Neuron (in vitro differentiated cells): ENCODE results near the gene PAIP2.

Source experiments
- H2AFZ ChIP-seq: one replicate; pipeline ENCODE4 v1.6.1; 2013; ENCODE audit warnings: low read depth, mild to moderate bottlenecking, inconsistent platforms, low read length, moderate library complexity
- H3K27me3 ChIP-seq: one replicate; pipeline ENCODE4 v1.6.1; 2013; ENCODE audit warnings: low read length; ENCODE audit not compliant: insufficient read depth
- H3K36me3 ChIP-seq: one replicate; pipeline ENCODE4 v1.6.1; 2013; ENCODE audit warnings: low read length; ENCODE audit not compliant: insufficient read depth
- H3K4me1 ChIP-seq: one replicate; pipeline ENCODE4 v1.6.1; 2013; ENCODE audit warnings: low read length; ENCODE audit not compliant: insufficient read depth
- H3K4me3 ChIP-seq: 2 replicates; pipeline ENCODE4 v1.5.1; 2013; ENCODE audit warnings: mild to moderate bottlenecking, low read length, moderate library complexity
- H3K9me3 ChIP-seq: one replicate; pipeline ENCODE4 v1.6.1; 2013; ENCODE audit warnings: low read length

Gene PAIP2

DNA sequence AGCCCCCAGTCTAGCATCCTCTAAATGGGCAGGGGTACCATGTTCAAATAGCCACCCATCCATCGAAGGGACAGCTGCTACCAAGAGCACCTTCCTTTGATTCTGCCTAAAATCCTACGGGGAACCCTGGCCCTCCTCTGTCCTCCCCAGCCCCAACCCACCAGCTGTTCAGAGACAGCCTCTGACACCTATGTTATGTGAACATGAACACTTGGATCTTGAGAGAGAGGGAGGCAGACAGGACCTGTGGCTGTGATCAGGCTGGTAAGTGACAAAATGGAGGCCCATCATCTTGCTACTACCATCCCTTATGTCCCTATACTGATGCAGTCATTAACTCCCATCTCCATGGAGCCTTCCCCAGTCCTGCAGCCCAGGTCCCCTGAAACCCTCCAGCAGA, 33.3 kb downstream of the PAIP2 start:
- no peak overlapping the region for H3K4me3 ChIP-seq
- no peaks in the 10 kb centered on the region for H3K27me3 ChIP-seq
- no peaks in the 10 kb centered on the region for H3K9me3 ChIP-seq
- H2AFZ ChIP-seq, result no peak overlapping the region
- H3K36me3 ChIP-seq, result peaks cover 33% of the 10 kb centered on the region
- H3K4me1 ChIP-seq, result no peaks in the 10 kb centered on the region

DNA sequence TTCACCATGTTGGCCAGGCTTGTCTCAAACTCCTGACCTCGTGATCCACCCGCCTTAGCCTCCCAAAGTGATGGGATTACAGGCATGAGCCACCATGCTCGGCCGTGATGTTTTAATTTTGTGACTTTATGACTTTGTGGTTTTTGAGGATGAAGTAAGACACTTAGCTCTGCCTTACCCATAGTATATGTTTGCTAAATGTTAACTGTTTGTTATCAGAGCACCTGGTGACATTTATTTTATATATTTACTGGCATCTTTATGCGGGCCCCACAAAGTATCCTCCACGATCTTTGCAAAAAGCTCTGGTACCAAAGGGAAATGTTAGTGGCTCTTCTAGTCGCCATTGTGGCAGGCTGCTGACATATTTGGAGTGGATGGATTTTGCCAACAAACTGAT, 34.7 kb downstream of the PAIP2 start:
- H3K27me3 ChIP-seq, result no peaks in the 10 kb centered on the region
- no peaks in the 10 kb centered on the region for H3K9me3 ChIP-seq
- H2AFZ ChIP-seq, result no peak overlapping the region
- peaks cover 22% of the 10 kb centered on the region for H3K36me3 ChIP-seq
- no peak overlapping the region for H3K4me3 ChIP-seq
- H3K4me1 ChIP-seq, result no peaks in the 10 kb centered on the region

DNA sequence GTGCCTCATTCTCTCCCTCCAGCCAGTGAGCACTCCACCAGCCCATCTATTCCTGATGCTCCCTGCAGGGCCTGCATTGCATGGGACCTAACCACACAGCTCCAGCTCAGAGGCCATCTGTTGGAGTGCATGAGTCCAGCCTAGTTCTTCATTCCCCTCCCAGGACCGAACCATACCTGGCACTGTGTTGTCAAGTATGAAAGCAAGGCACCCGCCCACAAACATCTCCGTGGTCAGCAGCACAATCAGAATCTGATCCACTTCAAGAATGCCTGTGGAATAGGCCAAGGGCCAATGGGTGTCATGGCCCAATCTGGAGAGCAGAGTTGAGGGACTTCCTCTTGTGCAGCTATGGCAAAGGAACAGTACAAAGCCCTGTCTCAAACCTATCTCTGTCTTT, 35.6 kb downstream of the PAIP2 start:
- no peak overlapping the region for H2AFZ ChIP-seq
- no peak overlapping the region for H3K4me3 ChIP-seq
- no peaks in the 10 kb centered on the region for H3K9me3 ChIP-seq
- H3K4me1 ChIP-seq, result no peaks in the 10 kb centered on the region
- peaks cover 13% of the 10 kb centered on the region for H3K36me3 ChIP-seq
- no peaks in the 10 kb centered on the region for H3K27me3 ChIP-seq

DNA sequence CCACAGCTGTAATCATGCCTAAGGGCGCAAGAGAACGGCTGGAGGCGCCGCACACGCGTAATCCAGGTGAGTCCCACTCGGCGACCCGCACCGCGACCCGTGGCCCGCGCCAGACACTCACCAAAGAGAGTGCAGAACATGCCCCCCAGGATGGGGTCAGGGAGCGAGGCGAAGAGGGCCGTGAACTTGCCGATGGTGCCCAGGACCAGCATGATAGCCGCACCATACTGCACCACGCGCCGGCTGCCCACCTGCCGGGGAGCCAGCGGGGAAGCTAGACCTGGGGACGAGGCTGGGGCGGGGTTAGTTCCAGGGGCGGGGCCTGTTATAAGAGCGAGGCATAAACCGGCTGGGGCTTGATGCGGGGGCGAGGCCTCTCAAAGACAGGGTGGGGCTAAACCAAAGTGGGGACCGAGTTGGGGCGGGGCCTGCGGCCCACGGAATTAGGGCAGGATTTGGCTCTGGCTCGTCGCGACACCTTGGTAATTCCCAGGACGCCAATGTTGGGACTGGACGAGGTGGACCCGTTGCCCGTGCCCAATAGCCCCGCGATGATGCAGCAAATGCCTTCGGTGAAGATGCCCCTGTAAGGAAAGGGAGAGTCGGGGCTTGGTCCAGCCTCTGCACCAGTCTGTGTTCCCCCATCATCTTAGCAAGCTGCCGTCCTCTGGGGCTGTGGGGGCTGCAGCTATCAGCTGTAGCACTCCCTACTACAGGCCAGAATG, 36.6 kb downstream of the PAIP2 start:
- H3K4me1 ChIP-seq, result no peaks in the 10 kb centered on the region
- H3K4me3 ChIP-seq, result no peak overlapping the region
- H3K36me3 ChIP-seq, result peaks cover 13% of the 10 kb centered on the region
- no peaks in the 10 kb centered on the region for H3K27me3 ChIP-seq
- no peaks in the 10 kb centered on the region for H3K9me3 ChIP-seq
- no peak overlapping the region for H2AFZ ChIP-seq

DNA sequence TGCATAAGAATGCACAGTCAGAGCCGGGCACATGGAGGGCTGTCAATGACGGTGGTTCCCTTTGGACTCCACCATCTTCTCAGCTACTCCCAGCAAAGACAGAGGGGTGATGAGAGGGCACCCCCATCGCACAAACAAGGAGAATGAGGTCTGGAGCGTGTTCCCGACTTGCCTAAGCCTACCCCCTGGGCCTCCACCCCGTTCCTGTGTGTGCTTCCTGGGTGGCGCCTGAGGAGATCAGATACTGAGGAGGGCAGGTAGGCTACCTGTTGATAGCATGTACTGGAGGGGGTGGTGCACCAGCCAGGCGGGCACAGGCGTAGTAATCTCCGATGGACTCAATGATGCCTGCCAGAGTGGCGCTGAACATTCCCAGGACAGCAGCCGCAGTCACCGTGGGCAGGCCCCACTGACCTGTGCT, 37.3 kb downstream of the PAIP2 start:
- peaks cover under 1% of the 10 kb centered on the region for H3K27me3 ChIP-seq
- peaks cover 9% of the 10 kb centered on the region for H3K36me3 ChIP-seq
- H3K4me1 ChIP-seq, result no peaks in the 10 kb centered on the region
- H2AFZ ChIP-seq, result no peak overlapping the region
- H3K4me3 ChIP-seq, result no peak overlapping the region
- H3K9me3 ChIP-seq, result no peaks in the 10 kb centered on the region

DNA sequence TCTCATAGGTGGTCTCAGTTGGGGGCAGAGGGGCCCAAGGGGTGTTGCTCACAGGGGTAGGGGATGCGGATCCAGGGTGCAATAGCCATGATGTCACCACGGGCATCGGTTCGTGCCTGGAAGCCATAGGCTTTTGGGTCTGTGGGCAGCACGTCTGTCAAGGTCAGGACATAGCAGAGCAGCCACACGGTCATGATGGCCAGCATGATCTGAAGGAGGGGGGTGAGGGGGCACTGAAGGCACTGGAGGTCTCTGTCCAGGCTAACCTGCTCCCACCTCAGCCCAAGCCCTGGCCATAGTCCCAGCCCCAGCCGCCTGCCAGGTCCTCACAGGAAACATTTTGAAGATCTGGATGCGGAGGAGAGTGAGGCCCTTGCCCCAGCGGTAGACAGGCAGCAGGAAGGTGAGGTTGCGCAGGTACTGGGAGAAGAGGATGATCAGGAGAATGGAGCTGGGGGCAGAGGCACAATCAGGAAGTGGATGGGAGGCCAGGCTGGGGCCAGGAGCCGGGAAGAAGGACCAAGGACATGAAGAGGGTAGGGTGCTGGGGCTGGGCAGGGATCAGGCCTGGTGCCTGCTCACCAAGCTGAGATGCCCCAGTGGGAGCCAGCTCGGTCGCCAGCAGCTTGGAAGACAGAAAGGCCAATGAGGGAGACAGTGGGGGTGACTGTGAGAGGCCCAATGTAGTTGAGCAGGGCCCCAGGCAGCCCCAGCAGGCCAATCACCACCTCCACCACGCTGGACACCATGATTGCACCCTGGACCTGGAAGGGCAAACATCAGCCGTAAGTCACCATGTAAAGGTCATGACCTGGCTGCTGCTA, 38.2 kb downstream of the PAIP2 start:
- H2AFZ ChIP-seq, result no peak overlapping the region
- H3K4me3 ChIP-seq, result no peak overlapping the region
- peaks cover 3% of the 10 kb centered on the region for H3K27me3 ChIP-seq
- peaks cover 3% of the 10 kb centered on the region for H3K36me3 ChIP-seq
- no peaks in the 10 kb centered on the region for H3K4me1 ChIP-seq
- no peaks in the 10 kb centered on the region for H3K9me3 ChIP-seq

DNA sequence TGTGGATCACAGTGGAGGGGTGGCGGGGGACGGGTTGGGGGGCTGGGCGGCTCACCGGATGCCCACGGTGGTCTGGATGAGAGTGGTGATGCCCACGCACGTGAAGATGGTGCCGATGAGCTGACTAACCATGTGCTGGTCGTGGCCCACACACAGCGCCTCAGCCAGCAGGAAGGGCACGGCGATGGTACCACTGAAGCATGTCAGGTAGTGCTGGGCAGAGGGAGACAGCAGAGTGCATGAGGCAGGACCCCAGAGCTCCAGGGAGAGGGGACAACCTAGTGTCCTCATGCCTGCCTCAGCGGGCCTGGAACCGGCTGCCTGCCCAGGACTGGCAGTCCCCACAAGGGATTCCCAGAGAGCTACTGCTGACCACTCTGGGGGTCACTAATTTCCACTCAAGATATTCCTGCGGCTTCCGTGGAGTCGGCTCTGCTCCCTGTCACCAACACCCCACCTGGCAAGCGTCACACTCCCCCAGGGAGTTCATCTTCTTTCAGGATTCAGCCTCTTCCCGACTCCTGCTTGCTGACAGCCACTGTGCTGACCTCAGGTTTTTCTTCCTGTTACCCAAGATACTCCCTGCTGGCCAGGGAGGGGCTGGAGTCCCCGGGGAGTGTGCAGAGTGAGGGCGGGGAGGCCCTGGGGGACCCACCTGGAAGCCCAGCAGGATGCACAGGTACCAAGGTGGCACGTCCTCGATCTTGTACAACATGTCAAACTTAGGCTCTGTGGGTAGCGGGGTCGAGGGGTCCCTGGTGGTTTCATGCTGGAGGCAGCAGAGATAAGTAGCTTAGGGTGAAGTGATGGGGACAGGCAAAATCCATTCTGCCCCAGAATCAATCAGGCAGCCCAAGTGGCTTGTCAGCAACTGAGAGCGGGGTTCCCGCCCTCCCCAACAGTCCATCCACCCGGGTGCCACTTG, 40.4 kb downstream of the PAIP2 start:
- H3K4me3 ChIP-seq, result no peak overlapping the region
- no peak overlapping the region for H2AFZ ChIP-seq
- H3K36me3 ChIP-seq, result no peaks in the 10 kb centered on the region
- peaks cover 10% of the 10 kb centered on the region for H3K27me3 ChIP-seq
- H3K4me1 ChIP-seq, result no peaks in the 10 kb centered on the region
- H3K9me3 ChIP-seq, result no peaks in the 10 kb centered on the region

DNA sequence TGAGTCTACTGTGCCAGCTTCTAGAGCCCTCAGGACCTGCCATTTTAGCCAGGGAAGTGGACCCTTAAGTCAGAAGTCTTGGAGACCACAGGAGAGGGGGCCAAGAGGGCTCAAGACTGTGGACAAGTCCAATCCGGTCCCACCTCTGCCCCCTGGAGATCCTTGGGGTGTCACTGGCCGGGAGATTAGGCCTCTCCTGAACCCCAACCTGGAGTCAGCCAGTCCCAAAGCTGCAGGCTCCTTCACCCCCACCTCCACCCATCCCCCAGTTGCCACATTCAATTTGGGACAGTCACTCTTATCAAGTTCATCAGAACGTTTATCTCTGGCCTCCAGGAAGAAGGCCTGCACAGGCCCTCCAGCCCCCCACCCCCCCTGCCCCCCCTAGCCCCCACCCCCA, 41.2 kb downstream of the PAIP2 start:
- no peaks in the 10 kb centered on the region for H3K36me3 ChIP-seq
- no peak overlapping the region for H3K4me3 ChIP-seq
- peaks cover 10% of the 10 kb centered on the region for H3K27me3 ChIP-seq
- no peaks in the 10 kb centered on the region for H3K9me3 ChIP-seq
- no peak overlapping the region for H2AFZ ChIP-seq
- no peaks in the 10 kb centered on the region for H3K4me1 ChIP-seq

DNA sequence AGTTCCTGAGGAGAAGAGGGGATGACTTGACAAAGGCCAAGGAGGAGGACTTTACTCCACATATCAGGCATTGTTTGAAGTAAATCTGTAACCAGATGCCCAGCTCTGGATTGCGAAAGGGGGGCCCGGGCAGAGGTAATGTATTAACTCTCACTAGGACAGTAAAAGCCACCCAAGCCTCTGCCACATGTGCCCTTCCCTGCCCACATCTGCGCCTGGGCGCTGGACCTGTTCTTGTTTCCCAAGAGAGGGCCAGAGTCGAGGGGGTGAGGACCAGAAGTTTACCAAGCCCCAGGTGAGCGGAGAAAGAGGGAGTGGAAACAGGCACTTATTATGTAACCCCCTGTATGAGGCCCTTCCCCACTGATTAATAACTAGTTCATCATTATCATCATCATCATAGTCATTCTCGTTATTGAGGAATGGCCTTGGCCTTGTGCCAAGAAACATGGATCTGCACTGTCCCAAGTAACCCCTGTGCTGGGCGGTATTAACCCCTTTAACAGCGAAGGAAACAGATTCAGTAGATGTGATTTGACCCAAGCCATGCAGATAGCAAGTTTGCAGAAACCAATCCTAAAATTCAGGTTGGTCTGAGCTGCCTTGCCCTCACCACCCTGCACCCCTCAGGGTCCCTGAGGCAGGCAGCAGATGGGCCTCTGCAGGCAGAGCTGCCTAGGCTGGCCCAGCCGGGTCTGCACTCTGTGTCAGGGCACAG, 41.8 kb downstream of the PAIP2 start, which contains the start of gene SLC23A1:
Gene SLC23A1, minus strand, starts transcription at position 23 of the 718 bp plus-strand sequence. CDS start 44 bp downstream, outside the sequence.
- peaks cover 10% of the 10 kb centered on the region for H3K27me3 ChIP-seq
- H2AFZ ChIP-seq, result no peak within 1 kb of the TSS
- H3K4me3 ChIP-seq, result no peak within 1 kb of the TSS
- no peaks in the 10 kb centered on the region for H3K4me1 ChIP-seq
- H3K36me3 ChIP-seq, result no peaks in the 10 kb centered on the region
- no peaks in the 10 kb centered on the region for H3K9me3 ChIP-seq

DNA sequence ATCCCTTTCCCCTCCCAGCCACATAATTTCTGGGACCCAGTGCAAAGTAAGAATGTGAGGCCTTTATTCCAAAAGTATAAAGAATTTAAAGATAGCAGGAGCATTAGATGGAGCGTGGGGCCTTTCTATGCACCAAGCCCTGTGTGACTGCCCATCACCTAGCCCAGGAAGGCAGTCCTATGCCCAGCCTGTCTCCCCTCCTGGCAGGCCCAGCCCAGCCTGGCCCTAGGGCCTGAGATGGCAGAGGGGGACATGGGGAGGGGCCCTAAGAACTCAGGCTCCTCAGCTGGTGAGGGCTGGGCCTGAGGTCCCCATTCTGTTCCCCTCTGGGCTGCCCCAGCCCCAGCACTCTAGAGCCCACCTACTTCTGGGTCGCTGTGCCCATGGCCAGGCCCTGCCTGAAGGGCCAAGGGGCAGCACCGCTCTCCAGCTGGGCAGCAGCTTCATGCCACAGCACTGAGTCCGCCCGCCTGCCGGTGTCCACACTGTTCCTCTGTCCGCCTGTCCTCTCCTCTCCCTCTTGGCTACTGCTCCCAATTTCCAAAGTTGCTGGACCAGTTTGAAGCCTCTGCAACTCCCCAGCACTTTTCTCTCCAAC, 42.4 kb downstream of the PAIP2 start:
- Histone ChIP-seq H2AFZ (no peak overlapping the region), H3K27me3 (peaks cover 10% of the 10 kb centered on the region), H3K4me3 (no peak overlapping the region), H3K9me3 (no peaks in the 10 kb centered on the region), H3K4me1 (no peaks in the 10 kb centered on the region), H3K36me3 (no peaks in the 10 kb centered on the region)

DNA sequence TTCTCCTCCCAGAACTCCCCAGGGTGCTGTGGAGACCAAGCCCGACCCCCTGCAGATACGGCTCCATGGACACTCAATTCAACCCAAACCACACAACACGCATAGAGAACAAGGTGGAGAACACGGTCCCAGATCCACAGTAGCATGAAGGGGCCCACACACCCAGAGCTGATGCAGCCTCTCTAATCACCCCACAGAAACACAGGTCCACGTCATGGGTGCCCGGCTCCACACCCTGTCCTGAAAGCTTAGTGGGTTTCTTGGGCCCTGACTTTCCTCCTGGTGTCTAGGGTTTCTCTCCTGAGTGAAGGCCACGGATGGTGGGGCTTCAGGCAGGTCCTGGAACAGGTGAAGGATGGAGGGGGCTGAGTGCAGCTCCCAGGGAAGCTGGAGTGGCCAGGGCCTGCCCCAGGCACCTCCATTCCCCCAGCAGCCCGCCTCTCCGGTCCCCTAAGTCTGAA, 43.0 kb downstream of the PAIP2 start:
- H3K27me3 ChIP-seq, result peaks cover 10% of the 10 kb centered on the region
- no peak overlapping the region for H2AFZ ChIP-seq
- no peaks in the 10 kb centered on the region for H3K36me3 ChIP-seq
- H3K4me3 ChIP-seq, result no peak overlapping the region
- H3K4me1 ChIP-seq, result no peaks in the 10 kb centered on the region
- H3K9me3 ChIP-seq, result no peaks in the 10 kb centered on the region
